GM18868 (cell line): Measurements from ENCODE around the gene TBC1D17.

ENCODE experiments used
- ATAC-seq: cut with Tn5 transposase; IDR thresholded peaks from one replicate; pipeline ENCODE4 v1.9.1; 2021; ENCODE audit warnings: mild to moderate bottlenecking, moderate library complexity; ENCODE audit not compliant: unreplicated experiment

The TBC1D17 gene

GRCh38 chr19:49875177-49875576, 2.3 kb upstream of the TBC1D17 start:
- no peak for ATAC-seq

GRCh38 chr19:49875857-49876421, 1.6 kb upstream of the TBC1D17 start:
- no peak for ATAC-seq

- peak; percentile 43 for ATAC-seq
Measured at GRCh38 chr19:49876422-49877019, 981 bp upstream of the TBC1D17 start.

GRCh38 chr19:49877879-49878743, 609 bp downstream of the TBC1D17 start:
- peak; percentile 54 for ATAC-seq

- no peak for ATAC-seq
Measured at GRCh38 chr19:49878744-49879070, 1.2 kb downstream of the TBC1D17 start.

GRCh38 chr19:49879243-49879963, 1.9 kb downstream of the TBC1D17 start:
- ATAC-seq: no peak

- ATAC-seq: no peak
Measured at GRCh38 chr19:49880162-49880869, 2.8 kb downstream of the TBC1D17 start.

- no peak for ATAC-seq
Measured at GRCh38 chr19:49881186-49881585, 3.7 kb downstream of the TBC1D17 start.

DNA sequence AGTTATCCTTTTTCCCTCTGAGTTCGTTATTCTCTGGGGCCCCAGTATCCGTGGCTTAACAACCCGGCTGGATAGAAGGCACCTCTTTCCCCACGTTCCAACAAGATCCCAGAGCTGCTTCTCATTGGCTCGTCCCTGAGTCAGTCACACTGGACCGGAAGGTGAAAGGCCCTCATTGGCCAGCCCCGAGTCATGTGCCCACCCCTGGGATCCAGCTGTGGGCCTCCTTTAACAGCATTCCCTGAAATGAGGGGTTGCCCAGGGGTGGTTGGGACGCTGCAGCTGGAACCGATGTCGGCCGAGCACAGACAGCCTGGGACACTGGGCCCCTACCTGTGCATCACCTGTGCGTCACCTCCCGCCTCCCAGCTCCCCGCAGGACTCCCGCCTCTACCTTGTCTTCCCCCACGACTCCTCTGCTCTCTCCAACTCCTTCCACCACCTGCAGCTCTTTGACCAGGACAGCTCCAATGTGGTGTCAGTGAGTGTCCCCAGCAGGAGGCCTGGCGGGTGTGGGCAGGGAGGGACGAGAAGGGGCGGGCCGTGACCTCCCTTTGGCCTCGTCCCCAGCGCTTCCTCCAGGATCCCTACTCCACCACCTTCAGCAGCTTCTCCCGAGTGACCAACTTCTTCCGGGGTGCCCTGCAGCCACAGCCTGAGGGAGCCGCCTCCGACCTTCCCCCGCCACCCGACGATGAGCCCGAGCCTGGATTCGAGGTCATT, 4.3 kb downstream of the TBC1D17 start:
- ATAC-seq: no peak

- ATAC-seq: no peak
Measured at GRCh38 chr19:49882643-49883042, 5.1 kb downstream of the TBC1D17 start.

GRCh38 chr19:49883094-49883493, 5.6 kb downstream of the TBC1D17 start:
- no peak for ATAC-seq

DNA sequence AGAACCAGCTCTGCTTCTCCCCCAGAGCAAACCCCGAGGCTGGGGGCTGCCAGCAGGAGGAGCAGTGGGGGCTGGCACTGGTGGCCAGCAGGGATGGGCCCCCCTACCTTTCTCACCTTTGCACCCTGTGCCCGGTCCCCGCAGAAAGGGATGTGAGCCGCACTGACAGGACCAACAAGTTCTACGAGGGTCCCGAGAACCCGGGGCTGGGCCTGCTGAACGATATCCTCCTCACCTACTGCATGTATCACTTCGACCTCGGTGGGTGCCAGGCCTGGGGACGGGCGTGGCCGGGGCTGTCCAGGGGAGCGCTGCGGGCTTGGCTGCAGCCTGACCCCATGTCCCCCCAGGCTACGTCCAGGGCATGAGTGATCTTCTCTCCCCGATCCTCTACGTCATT, 6.6 kb downstream of the TBC1D17 start:
- ATAC-seq: no peak

DNA sequence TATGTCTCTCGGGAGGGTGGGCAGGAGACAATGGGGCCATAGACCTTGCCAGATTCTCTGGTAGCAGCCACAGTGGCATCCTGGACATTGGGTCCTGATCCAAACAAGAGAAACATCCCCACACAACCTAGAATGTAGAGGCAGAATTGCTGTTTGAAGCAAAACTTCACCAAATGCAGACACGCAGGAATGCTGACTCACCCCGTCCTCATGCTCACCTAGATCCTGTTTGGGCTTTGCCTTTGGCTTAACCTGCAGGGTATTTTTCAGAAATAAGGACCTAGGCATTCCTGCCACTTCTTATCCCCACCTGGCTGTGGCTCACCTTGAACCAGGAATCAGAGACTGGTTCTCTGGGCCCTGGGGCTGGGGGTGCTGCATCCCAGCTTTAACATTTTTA, 7.3 kb downstream of the TBC1D17 start:
- no peak for ATAC-seq

- no peak for ATAC-seq
Measured at GRCh38 chr19:49887037-49887664, 9.6 kb downstream of the TBC1D17 start.

DNA sequence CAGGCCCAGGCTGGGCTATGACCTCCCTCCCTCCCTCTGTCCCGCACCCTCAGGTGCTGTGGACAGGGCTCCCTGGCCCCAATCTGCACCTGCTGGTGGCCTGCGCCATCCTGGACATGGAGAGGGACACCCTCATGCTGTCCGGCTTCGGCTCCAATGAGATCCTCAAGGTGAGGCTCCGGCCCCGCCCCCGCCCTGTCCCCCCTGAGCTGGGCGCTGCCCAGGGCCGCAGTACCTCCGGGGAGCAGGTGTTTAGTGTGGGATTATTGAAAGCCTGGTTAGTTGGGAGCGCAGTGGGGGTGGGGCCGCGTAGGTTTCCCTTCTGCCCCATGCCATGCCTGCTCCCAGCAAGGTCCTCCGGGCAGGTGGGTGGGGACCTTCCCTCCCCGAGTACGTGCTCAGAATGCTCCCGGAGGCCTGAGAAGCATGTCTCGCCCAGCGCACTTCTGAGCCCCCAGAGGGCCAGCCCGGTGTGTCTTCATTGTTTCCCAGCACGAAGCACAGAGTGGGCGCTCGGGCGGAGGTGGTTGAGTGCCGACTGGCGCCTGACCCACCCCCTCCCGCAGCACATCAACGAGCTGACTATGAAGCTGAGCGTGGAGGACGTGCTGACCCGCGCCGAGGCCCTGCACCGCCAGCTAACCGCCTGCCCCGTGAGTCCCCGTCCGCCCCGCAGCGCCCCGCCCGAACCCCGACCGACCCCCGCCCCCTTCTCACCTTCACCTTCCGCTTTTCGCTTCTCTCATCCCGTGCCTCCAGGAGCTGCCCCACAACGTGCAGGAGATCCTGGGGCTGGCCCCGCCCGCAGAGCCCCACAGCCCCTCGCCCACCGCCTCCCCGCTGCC, 10.4 kb downstream of the TBC1D17 start:
- ATAC-seq: no peak

DNA sequence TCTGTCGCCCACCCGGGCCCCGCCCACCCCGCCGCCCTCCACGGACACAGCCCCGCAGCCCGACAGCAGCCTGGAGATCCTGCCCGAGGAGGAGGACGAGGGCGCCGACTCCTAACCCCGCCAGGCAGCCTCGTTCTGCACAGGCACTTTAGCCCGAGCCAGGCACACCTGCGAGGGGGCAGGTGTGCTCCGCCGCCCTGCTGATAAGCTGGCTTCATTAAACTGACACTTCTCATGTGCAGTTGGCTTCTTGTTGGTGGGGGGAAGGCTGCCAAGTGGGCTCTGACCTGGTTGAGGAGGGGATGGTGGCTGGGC, 11.0 kb downstream of the TBC1D17 start:
- no peak for ATAC-seq

DNA sequence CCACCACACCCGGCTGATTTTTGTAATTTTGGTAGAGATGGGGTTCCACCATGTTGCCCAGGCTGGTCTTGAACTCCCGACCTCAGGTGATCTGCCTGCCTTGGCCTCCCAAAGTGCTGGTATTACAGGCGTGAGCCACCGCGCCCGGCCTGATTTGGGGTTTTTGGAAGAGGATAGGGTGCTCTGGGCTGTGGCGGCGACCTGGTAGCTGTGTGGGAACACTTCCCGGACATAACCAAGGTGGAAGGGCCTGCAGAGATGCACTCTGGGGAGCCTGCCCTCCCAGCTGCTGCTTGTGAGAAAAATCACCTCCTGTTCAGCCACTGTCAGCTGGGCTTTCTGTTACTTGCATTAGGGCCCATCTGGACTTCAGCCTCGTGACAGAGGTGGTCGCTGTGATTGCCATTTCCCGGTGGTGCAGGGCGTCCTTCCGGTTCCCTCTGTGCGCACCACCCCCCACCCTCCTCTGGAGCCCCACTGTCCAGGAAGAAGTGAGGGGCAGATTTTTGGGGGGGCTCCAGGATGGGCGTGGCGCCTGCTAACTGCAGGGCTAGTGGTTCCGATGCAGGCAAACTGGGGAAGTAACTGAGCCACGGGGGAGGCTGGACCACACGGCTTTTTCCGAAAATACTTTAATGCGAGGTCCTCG, 11.7 kb downstream of the TBC1D17 start:
- ATAC-seq: no peak

- ATAC-seq: no peak
Measured at GRCh38 chr19:49889687-49890348, 12.3 kb downstream of the TBC1D17 start.
